IPS-18c (cell line): ENCODE measurements around the gene TNFAIP6.
"Not testable (repeated sequence)": the region's sequence is repeated elsewhere in the genome, so short reads cannot be mapped to it uniquely, and the experiment has no call there.

Source experiments
- H3K4me3 ChIP-seq: 2 replicates; pipeline ENCODE4 v1.7.0; 2013; ENCODE audit warnings: low read depth, mild to moderate bottlenecking, low read length, moderate library complexity; ENCODE audit not compliant: insufficient read depth
- H3K9me3 ChIP-seq: one replicate; pipeline ENCODE4 v1.6.1; 2013; ENCODE audit warnings: mild to moderate bottlenecking, low read length, moderate library complexity; ENCODE audit not compliant: control insufficient read depth, insufficient read depth

Gene TNFAIP6, protein sequence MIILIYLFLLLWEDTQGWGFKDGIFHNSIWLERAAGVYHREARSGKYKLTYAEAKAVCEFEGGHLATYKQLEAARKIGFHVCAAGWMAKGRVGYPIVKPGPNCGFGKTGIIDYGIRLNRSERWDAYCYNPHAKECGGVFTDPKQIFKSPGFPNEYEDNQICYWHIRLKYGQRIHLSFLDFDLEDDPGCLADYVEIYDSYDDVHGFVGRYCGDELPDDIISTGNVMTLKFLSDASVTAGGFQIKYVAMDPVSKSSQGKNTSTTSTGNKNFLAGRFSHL

GRCh38 chr2:151357359-151357758 lies at the start of gene TNFAIP6:
Gene TNFAIP6 (plus strand): TSS chr2:151357592. CDS start chr2:151357667, 75 bp downstream.
- Histone ChIP-seq H3K4me3 (no peak within 1 kb of the TSS), H3K9me3 (no peaks in the 10 kb centered on the region)

DNA sequence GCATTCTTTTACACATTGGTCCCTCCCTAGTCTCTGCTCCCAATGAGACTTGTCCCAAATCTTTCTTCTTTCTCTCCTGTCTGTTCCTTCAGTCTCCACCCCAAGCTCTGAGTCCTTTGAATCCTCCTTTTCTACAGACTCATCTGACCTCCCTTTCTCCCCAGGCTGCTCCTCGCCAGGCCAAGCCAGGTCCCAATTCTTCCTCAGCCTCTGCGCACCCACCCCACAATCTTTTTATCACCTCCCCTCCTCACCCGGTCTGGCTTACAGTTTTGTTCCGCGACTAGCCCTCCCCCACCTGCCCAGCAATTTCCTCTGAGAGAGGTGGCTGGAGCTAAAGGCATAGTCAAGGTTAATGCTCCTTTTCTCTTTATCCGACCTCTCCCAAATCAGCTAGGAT lies 47.1 kb upstream of the TNFAIP6 start:
- not testable (repeated sequence) for H3K9me3 ChIP-seq, H3K4me3 ChIP-seq

DNA sequence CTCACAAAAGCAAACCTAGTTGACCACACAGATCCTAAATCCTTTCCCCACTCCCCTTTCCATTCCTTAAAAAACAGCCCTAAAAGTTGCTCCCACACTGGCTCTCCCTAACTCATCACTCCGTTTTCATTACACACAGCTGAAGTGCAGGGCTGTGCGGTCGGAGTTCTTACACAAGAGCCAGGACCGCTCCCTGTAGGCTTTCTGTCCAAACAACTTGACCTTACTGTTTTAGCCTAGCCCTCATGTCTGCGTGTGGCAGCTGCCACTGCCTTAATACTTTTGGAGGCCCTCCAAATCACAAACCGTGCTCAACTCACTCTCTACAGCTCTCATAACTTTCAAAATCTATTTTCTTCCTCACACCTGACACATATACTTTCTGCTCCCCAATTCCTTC lies 45.0 kb upstream of the TNFAIP6 start:
- not testable (repeated sequence) for H3K9me3 ChIP-seq

GRCh38 chr2:151315381-151315903 lies 42.0 kb upstream of the TNFAIP6 start:
- H3K9me3 ChIP-seq: peaks cover 2% of the 10 kb centered on the region
- H3K4me3 ChIP-seq: no peak overlapping the region

More for the DNA sequence above, 45.0 kb upstream of the TNFAIP6 start:
- H3K4me3 ChIP-seq: not testable (repeated sequence)

DNA sequence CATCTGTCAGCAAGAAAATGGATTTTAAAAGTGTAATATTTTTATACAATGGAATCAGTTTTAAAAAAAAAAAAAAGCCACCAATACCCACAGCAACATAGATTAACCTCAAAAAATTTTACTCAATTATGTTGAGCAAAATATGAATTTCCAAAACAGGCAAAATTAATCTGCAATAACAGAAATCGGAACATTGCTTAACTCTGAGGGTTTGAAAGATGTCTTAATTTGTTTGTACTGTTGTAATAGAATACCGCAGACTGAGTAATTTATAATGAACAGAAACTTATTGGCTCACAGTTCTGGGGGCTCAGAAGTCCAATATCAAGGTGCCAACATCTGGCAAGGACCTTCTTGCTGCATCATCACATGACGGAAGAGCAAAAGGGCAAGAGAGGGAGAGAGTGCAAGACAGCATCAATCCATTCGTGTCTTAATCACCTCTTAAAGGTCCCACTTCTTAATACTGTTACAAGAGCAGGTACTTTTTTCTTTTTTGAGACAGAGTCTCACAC lies 31.8 kb upstream of the TNFAIP6 start:
- no peaks in the 10 kb centered on the region for H3K9me3 ChIP-seq
- no peak overlapping the region for H3K4me3 ChIP-seq

DNA sequence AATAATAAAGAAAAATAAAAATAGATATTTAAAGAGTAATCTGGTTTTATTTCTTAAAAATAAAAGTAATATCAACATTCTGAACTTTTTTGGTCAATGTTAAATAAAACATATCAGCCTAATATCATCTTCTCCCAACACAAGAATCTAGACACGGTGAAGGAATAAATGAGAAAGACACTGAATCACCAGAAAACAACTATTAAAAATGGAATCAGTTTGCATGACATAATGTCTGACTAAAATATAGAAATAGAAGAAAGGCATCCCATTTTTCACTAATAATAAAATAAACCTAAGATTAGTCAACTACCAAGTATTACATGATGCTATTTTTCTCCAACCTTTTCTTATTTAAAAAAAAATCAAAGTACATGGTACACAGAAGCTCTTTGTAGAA lies 30.8 kb upstream of the TNFAIP6 start:
- Histone ChIP-seq H3K4me3 (no peak overlapping the region), H3K9me3 (no peaks in the 10 kb centered on the region)

DNA sequence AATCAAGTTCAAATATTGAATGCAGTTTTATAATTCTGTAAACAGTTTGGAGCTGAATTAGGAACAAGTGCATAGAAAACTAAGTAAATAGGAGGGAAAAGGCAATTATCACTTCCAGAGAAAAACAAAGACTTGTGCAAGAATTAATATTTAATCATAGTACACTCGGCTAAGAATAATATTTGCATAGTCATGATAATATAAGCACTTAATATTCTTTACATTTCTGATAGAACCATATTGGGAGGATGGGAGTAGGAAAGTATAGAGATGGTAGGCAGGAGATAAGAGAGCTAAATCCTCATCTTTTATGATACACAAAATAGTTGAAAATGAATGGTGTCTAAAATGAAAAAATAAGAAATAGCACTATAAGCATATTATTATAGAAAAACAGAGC lies 27.4 kb upstream of the TNFAIP6 start:
- Histone ChIP-seq H3K9me3 (no peaks in the 10 kb centered on the region), H3K4me3 (no peak overlapping the region)

DNA sequence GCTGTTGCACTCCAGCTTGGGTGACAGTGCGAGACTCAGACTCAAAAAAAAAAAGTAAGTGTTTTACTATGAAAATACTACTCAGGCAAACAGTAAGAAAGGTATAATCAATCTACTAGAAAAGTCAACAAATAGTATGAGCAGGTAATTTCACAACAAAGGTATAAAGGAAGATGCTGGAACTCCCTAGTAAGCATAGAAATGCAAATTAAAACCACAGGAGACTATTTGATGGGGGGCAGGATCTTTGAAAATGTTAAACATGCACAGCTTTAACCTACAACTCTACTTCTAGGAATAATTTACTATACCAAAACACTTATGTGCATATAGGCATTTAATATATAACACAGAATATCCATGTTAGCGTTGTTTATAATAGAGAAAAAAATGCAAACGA lies 24.3 kb upstream of the TNFAIP6 start:
- Histone ChIP-seq H3K4me3 (no peak overlapping the region), H3K9me3 (no peaks in the 10 kb centered on the region)

GRCh38 chr2:151334082-151334815 lies 23.1 kb upstream of the TNFAIP6 start:
- H3K4me3 ChIP-seq: no peak overlapping the region
- no peaks in the 10 kb centered on the region for H3K9me3 ChIP-seq

- Histone ChIP-seq H3K9me3 (no peaks in the 10 kb centered on the region), H3K4me3 (no peak overlapping the region)
Observed at GRCh38 chr2:151336863-151337371, 20.5 kb upstream of the TNFAIP6 start.

- H3K4me3 ChIP-seq: no peak overlapping the region
Observed at GRCh38 chr2:151337643-151338042, 19.7 kb upstream of the TNFAIP6 start.

DNA sequence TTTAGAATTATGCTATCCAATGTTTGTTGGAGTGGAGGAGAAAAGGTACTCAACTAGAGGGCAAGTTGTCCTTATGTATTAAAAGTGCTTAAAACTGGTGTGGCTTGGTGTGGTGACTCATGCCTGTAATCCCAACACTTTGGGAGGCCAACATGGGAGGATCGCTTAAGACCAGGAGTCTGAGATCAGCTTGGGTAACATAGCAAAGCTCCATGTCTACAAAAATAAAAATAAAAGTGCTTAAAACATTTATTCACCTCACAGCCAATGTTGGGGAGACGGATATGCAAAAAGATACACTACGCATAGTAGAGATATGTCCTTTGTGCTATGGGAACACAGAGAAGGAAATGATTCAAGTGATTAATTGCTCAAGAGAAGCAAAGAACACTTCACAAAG lies 19.3 kb upstream of the TNFAIP6 start:
- no peak overlapping the region for H3K4me3 ChIP-seq
- H3K9me3 ChIP-seq: no peaks in the 10 kb centered on the region

More at GRCh38 chr2:151337643-151338042, 19.7 kb upstream of the TNFAIP6 start:
- H3K9me3 ChIP-seq: no peaks in the 10 kb centered on the region

DNA sequence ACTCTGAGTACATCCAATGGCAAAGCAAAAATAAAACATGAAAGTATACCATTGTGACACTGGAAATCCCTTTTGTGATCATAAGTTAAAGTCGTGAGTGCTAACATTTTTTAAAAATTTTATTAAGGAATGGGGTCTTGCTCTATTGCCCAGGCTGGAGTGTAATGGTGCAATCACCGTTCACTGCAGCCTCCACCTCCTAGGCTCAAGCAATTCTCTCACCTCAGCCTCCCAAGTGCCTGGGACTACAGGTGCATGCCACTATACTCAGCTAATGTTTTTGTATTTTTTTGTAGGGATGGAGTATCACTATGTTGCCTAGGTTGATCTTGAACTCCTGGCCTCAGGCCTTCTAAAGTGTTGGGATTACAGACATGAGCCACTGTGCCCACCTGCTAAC lies 14.3 kb upstream of the TNFAIP6 start:
- Histone ChIP-seq H3K4me3 (no peak overlapping the region), H3K9me3 (no peaks in the 10 kb centered on the region)

GRCh38 chr2:151344191-151344590 lies 13.2 kb upstream of the TNFAIP6 start:
- H3K4me3 ChIP-seq, H3K9me3 ChIP-seq: not testable (repeated sequence)

- no peaks in the 10 kb centered on the region for H3K9me3 ChIP-seq
Observed at GRCh38 chr2:151344906-151345305, 12.5 kb upstream of the TNFAIP6 start.

DNA sequence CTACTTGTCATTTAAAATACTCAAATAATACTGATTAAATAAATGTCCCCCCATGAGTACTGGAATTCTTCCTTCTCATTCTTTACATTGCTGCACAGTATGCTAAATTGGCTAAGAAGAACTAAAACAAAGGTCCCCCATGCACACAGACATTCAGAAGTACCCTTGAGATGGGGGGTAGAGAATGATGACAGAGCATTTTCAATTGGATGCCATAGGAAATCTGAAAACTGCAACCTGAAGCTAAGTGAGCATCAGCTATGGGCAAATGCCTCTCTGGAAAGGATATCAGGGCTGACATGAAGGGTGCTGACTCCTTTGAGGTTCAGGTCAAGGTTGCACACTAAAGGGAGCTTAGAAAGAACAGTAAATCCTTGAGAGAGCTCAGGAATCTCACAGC lies 10.1 kb upstream of the TNFAIP6 start:
- H3K4me3 ChIP-seq: no peak overlapping the region
- no peaks in the 10 kb centered on the region for H3K9me3 ChIP-seq

More at GRCh38 chr2:151344906-151345305, 12.5 kb upstream of the TNFAIP6 start:
- no peak overlapping the region for H3K4me3 ChIP-seq

- no peak overlapping the region for H3K4me3 ChIP-seq
Observed at GRCh38 chr2:151347906-151348305, 9.5 kb upstream of the TNFAIP6 start.

More at GRCh38 chr2:151347906-151348305, 9.5 kb upstream of the TNFAIP6 start:
- no peaks in the 10 kb centered on the region for H3K9me3 ChIP-seq
